Breast epithelium (tissue), 3 donors: ENCODE results near the gene SSX2IP.

Experiments
- POLR2A ChIP-seq: fragments of 450-650 bp; IDR thresholded peaks from one replicate; pipeline ENCODE4 v1.6.1; 2016; ENCODE audit warnings: antibody characterized with exemption, mild to moderate bottlenecking, moderate library complexity
- POLR2AphosphoS5 ChIP-seq, 3 donors: sonication (generic); formaldehyde crosslinking; IDR thresholded peaks; one replicate each; pipeline ENCODE4 v1.6.1; 2017; ENCODE audit warnings: antibody characterized with exemption in 3 of 3
- TF ChIP-seq, protein P1 (sequence below), 3 donors: fragments of 450-650 bp; IDR thresholded peaks; one replicate each; pipeline ENCODE4 v1.5.1; 2016 to 2017; ENCODE audit warnings: antibody characterized with exemption in 3 of 3, mild to moderate bottlenecking in 3 of 3, moderate library complexity in 3 of 3

DNA sequence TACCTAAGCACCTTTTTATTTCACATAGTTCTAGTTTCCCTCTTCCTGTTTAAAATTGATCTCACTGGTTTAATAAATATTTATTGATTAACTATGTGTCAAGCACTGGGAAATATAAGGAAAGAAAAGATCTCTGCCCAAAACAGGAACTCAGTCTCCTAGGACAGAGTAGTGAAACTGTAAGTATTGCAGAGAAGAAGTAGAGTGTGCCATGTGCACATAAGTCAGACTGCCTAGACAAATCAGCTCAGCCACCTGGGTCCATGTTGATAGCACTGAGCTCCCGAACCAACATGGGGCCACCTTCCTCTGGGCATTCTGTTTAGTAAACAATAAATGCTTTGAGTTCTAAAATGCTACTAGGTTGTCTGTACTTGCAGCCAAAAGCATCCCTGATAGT, 9.8 kb upstream of the SSX2IP start:
- TF ChIP-seq, protein P1, sequence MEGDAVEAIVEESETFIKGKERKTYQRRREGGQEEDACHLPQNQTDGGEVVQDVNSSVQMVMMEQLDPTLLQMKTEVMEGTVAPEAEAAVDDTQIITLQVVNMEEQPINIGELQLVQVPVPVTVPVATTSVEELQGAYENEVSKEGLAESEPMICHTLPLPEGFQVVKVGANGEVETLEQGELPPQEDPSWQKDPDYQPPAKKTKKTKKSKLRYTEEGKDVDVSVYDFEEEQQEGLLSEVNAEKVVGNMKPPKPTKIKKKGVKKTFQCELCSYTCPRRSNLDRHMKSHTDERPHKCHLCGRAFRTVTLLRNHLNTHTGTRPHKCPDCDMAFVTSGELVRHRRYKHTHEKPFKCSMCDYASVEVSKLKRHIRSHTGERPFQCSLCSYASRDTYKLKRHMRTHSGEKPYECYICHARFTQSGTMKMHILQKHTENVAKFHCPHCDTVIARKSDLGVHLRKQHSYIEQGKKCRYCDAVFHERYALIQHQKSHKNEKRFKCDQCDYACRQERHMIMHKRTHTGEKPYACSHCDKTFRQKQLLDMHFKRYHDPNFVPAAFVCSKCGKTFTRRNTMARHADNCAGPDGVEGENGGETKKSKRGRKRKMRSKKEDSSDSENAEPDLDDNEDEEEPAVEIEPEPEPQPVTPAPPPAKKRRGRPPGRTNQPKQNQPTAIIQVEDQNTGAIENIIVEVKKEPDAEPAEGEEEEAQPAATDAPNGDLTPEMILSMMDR (IDR thresholded peaks at IDR 0.05) = no peak
- TF ChIP-seq POLR2A = no peak
- no peak for TF ChIP-seq POLR2AphosphoS5 (IDR thresholded peaks at IDR 0.05)
